GM21423 (cell line): Measurements from ENCODE around the gene TNFRSF18.
"Not testable (repeated sequence)": the region's sequence is repeated elsewhere in the genome, so short reads cannot be mapped to it uniquely, and the experiment has no call there.

ENCODE experiments used
- ATAC-seq: cut with Tn5 transposase; IDR thresholded peaks from one replicate; pipeline ENCODE4 v1.9.1; 2021; ENCODE audit warnings: mild to moderate bottlenecking, moderate library complexity; ENCODE audit not compliant: unreplicated experiment

TNFRSF18 gene

DNA sequence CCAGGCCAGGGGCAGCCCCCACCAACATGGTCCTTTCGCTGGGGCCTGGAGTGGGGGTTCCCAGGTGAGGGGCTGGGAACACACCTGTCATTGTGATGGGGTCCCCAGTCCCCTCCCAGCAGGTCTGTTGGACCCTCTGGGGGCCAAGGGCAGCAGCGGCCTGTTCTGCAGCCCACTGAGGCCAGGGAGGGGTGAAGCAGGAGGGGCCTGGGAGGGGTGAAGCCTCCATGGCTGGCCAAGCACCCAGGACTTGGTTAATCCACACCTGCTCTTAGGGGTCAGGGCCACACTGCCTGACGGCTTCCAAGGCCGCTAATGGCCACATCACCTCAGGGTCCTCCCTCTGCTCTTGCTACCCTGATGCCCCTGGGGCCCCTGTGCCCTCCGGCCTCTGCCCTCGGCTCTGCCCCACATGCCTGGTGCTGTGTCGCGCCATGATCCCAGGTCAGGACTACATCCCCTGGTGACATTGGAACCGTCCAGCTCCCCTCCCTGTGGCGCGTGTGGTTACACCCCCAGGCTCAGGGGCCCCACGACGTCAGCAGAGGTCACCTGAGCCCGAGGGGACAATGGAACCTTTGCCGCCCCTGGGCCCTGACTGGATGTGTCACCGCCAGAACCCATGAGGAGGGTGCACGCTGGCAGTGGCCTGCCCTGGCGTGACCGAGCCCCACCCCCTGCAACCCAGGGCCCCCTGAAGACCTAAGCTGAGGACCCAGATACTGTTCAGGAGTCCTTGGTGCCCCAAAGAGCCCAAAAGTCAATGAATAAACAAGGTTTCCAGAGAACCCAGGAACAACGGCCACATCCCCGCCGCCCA is 7.0 kb downstream of the TNFRSF18 start:
- ATAC-seq = no peak

DNA sequence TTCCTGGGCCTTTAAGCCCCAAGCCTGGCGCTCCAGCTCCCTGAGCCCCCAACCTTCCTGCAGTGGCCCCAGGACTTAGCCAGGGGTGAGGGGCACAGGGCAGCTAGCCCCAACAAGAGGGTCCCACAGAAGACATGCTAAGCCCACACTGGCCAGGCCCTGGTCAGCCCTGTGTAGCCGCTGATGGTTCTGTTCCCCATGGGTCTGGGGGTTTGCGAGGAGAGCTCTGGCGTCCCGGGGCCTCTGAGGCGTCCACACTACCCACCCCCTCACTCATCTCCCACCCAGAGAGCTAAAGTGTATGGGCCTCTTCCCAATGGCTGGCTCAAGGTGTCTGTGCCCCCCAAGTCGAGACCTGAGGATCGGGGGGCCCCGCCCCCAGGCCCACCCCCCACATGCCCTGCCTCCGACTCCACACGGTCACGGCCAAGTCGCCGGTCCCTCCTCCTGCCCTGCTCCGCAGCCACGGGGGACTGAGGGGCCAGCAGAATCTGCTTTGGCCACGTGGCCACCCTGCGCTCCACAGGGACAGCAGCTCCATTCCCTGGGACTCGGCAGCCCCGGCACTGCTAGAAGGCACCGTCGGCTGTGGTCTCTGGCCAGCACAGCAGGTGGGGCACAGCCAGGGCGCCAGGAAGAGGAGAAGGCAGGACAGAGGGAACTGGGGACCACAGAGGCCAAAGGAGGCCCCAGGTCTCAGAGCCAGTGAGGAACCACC is 7.8 kb downstream of the TNFRSF18 start:
- ATAC-seq = no peak

DNA sequence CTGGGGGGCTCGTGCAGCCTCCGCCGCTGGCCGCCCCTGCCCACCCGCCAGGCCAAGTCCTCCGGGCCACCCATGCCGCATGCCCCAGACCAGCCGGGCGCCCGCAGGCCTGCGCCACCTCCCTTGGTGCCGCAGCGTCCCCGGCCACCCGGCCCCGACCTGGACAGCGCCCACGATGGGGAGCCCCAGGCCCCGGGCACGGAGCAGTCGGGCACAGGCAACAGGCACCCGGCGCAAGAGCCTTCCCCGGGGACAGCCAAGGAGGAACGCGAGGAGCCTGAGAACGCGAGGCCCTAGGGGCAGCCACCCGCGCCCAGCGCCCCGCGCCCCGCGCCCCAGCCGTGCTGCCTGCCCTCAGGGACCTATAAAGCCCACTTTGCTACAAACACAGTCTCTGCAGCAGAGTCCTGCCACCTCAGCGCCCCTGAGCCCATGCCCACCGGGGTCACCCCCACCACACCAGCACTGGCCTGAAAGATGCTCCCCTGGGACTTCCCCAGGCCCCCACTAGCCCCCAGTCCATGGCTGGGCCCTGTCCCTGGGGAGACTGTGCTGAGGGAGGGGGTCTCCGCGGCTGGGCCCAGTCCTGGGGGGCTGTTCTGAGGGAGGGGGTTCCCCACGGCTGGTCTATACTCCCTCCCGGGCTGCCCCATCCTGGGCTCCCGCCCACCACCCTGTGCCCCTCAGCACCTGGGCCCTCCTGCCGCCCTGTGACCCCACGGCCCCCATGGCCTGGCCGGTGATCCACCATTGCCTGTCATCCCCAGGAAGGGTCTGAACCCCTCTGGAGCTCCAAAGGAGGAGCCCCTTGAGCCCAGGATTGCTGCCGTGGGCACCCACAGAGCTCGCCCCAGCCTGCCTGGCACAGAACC is 8.6 kb downstream of the TNFRSF18 start:
- no peak for ATAC-seq

DNA sequence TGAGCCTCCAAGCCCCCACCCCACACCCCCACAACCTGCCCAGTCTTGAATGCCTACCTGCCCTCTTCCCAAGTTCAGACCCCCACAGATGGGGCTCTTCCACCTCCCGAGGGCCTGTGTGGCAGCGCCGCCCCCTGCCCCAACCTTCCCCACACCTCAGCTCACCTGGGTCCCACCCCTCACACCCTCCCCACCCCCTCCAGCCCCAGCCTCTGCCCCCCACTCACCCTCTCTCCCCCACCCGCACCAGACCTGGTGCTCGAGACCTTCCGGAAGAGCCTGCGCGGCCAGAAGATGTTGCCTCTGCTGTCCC is 9.2 kb downstream of the TNFRSF18 start:
- ATAC-seq = no peak

DNA sequence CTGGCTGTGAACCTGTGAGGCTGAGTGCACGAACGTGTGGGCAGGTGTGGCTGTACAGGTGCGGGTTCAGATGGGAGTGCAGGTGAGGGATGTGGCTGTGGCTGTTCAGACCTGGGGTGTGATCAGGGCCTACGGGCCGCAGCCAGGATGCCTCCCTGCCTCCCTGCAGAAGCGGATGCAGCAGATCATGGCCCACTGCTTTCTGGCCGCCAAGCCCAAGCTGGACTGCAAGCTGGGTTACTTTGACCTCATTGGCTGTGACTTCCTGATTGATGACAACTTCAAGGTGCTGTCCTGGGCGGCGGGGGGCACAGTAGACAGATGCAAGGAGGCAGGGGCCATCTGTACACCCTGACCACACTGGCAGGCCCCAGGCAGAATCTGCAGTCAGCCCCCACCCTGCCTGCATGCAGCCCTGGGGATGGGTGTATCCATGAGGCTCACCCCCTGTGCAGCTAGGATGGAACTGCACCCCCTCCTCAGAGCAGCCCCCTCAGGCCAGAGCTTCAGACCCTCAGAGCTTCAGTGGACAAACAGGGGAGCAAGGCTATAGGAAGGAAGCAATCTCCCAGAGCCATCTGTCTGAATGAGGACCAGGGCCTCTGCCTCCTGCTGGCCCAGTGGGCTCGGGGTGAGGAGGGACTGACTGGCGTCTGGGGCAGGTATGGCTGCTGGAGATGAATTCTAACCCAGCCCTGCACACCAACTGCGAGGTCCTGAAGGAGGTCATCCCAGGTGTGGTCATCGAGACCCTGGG is 9.8 kb downstream of the TNFRSF18 start:
- ATAC-seq = no peak

DNA sequence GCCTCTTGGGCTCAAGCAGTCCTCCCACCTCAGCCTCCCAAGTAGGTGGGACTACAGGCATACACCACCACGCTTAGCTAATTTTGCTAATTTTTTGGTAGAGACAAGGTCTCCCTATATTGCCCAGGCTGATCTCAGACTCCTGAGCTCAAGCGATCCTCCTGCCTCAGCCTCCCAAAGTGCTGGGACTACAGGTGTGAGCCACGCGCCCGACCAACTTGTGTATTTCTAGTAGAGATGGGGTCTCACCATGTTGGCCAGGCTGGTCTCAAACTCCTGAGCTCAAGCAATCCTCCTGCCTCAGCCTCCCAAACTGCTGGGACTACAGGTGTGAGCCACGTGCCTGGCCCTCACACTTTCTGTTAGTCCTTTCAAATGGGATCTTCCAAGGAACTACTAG is 10.7 kb downstream of the TNFRSF18 start:
- not testable (repeated sequence) for ATAC-seq

DNA sequence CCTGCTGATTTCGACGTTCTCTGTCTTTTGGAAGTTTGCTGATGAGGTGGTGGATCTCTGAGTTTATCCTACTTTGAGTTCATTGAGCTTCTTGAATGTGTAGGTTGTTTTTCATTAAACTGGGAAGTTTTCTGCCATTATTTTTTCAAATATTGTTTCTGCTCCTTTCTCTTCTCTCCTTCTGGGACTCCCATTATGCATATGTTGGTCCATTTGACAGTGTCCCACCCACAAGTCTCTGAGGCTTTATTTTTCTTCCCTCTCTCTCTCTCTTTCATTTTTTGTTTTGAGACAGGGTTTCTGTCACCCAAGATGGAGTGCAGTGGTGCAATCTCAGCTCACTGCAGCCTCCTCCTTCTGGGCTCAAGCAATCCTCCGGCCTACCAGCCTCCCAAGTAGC is 11.7 kb downstream of the TNFRSF18 start:
- no peak for ATAC-seq

DNA sequence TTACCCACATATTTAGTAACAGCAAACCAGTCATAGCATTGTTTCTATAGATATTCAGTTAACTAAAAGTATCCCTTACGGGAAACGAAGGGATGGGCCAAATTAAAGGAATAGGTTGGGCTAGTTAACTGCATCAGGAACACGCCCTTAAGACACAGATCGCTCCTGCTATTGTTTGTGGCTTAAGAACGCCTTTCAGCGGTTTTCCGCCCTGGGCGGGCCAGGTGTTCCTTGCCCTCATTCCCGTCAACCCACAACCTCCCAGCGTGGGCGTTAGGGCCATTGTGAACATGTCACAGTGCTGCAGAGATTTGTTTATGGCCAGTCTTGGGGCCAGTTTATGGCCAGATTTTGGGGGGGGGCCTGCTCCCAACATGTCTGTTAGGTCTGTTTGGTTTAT is 14.7 kb downstream of the TNFRSF18 start:
- ATAC-seq = no peak

DNA sequence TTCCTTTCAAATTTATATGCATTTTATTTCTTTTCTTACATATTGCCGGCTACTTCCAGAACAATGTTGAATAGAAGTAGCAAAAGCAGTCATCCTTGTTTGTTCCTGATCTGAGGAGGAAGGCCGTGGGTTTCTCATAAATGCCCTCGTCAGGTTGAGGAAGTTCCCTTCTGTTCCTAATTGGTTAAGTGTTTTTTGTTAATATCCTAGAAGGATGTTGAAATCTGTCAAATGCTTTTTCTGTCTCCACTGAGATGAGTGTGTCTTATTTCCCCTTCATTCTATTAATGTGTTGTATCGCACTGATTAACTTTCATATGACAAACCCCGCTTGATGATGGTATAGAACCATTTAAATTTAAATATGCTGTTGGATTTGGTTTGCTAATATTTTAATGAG is 17.3 kb downstream of the TNFRSF18 start:
- ATAC-seq = no peak

DNA sequence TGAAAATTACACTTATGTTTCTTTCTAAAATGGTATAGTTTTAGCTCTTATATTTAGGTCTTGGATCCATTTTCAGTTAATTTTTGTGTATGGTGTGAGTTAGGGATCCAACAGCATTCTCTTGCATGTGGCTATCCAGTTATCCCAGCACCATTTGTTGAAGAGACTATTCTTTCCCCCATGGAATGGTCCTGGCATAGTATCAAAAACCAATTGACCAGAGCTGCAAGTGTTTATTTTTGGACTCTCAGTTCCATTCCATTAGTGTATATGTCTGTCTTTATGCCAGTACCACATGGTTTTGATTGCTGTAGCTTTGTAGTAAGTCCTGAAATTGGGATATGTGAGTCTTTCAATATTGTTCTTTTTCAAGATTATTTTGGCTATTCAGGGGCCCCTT is 18.5 kb downstream of the TNFRSF18 start:
- ATAC-seq = no peak

DNA sequence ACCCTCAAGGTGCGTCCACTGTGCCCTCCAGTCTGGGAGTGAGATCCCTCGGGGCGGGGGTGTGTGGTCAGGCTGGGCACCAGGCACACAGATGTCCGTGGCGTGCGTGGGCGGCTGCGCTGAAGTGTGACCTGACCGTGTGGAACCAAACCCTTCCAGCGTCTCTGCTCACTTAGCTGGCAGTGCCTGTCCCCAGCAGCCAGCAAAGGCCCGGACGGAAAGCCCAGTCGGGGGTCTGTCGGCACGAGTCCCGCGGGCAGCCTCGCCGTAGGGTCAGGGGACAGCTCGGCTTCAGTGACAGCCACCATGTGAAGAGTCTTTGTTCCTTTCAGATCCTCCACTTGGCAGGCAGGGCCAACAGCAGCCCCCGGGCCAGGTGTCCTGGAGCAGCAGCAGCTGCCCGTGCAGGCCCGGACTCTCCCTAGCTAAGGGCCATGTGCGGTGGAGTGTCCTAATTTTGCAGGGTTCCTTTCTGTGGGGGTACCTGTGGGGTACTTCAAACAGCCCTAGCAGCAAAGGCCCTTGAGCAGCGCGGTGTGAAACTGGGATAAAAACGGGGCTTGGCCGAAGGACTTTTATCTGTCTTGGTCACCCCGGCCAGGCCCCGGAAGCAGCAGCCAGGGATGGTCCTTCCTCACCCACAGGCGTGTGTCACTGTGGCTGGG is 21.2 kb downstream of the TNFRSF18 start:
- ATAC-seq = no peak

DNA sequence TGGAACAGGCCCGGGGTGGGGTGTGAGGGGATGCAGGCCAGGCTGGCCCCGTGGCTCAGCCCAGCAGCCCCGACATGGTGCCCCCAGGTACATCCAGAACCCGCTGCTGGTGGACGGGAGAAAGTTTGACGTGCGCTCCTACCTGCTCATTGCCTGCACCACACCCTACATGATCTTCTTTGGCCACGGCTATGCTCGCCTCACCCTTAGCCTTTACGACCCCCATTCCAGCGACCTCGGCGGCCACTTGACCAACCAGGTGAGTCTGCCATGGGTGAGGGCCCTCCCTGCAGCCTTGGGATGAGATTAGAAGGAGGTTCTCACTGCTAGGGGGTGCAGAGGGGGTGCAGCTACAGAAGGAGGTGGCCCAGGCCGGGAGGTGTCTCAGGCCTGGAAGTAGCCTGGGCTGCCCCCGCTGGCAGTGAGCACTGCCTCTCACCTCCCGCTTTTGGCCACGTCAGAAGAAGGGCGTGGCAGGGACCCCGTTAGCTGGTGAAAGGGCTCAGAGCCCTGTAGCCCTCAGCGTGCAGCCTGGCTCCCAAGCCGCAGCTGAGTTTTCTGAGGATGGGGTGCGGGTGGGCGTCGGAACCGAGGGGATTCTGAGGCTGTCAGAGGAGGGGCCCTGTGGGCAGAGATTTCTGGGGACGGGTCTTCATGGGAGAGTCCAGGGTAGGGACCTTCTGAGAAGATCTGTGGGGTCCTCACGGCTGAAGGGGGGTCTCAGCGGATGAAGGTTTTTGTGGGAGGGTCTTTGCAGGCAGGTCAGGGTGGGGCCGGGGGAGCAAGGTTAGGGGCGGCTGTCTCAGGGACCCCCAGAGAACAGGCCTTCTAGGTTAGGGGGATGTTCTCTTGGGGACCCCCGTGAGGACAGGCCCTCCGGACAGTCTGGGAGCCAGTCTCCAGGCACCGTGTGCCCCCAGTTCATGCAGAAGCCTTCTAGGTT is 22.3 kb downstream of the TNFRSF18 start:
- ATAC-seq = no peak

DNA sequence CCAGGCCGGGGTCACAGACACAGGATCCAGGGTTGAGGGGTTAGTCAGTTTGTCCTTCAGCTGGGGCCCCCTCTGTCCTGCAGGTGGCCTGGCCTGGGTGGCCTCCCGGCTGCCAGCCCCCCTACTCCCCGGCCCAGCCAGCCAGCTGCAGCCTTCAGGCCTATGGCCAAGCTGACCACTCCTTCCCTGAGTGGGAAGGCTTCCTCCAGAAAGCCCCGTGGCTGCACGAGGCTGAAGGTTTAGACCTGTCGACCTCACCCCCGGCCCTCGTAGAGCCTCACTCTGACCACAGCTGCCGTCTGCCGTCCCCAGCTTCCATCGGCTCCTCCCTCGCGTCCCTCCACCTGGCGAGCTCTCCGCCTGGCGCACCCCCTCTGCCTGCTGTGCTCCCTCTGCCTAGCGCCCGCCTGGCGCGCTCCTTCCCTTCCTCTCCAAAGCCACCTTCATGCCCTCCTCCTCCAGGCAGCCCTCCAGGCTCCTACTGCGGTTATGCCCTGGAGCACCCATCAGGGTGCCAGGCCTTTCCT is 23.1 kb downstream of the TNFRSF18 start:
- ATAC-seq = no peak

DNA sequence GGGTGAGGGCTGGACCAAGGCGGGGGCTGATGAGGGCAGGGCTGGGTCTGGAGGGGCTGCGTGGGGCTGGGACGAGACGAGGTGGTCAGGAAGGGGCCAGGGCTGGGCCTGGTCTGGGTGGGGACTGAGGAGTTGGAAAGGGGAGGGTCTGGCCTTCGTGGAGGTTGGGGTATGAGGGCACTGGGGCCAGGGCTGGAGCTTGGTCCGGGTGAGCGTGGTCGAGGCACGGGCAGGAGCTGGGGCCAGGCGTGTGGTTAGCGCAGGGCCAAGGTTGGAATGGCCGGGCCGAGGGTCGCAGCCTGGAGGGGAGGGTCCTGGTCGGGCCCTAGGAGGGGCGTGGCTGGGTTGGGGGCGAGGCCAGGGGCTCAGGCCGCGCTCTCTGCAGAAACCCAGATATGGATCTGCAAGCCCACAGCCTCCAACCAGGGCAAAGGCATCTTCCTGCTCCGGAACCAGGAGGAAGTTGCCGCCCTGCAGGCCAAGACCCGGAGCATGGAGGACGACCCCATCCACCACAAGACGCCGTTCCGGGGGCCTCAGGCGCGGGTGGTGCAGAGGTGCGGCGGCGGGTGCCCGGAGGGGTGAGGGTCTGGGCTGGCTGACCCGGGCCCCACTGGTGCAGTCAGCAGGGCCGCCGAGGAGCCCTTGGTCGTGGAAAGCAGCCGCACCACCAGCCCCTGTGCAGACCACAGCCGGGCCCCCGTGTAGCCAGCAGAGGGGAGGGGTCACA is 23.7 kb downstream of the TNFRSF18 start:
- no peak for ATAC-seq

DNA sequence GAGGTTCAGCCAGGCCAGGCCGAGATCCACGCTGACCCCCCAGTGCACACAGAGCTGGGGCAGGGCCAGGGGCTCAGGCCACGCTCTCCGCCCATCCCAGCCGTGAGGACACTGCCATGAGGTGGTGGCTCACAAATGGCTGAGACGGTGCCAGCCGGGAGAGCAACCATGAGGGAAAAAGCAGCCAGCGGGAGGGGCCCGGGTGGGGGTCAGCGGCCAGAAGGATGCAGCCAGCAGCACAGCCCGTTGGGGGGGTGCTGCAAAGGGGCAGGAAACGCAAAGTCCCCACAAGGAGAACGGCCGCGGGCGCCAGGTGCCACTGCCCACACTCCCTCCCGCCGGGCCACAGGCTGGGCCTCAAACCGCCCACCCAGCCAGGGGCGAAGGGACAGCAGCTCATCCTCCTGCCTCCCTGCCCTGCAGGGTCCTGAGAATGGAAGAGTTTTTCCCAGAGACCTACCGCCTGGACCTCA is 24.4 kb downstream of the TNFRSF18 start:
- ATAC-seq = no peak

DNA sequence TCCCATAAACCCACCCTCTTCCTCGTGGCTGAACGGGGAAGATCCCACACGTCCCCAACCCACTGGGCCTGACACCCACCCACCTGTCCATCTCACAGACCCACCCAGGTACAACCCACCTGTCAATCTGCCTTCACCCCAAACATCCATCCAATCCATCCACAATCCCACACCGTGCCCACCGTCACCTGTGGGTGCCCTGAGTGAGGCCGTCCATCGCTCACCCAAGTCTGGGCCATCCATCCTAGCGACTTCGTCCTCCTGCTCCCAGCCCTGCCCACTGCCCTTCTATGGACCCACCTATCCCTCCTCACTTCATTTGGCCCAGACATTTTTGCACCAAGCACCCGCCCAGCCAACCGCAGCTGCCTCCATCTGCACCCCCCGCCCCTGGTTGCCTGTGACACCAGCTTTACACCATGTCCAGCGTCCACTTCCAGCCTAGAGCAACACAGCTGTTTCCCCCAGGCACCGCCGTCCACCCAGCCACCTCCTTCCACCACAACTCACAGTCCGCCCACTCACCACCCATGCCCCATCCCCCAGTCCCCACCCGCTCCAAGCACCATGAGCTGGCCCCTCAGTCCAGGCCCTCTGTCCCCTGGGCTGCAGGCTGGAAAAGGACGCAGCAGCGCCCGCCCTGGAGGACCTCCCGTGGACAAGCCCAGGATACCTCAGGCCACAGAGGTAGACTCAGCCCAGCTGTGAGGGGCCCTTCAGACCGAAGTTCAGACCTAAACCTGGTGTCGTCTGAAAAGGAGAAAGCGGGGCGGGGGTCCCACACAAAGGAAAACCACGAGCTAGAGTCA is 25.1 kb downstream of the TNFRSF18 start:
- ATAC-seq = no peak
